ENCODE data around the gene OTX1.

- TF ChIP-seq CTCF (IDR thresholded peaks at IDR 0.05 in 2 of 3, conservative IDR thresholded peaks at IDR 0.05 in 1 of 3; ENCODE audit: control insufficient read depth in 2 of 3, extremely low read depth in 1 of 3, insufficient read depth in 1 of 3, low read depth in 3 of 3, low read length in 3 of 3) (no peak), MAX (IDR thresholded peaks at IDR 0.05; ENCODE audit: low read depth, low read length) (no peak), NR2C2 (IDR thresholded peaks at IDR 0.05; ENCODE audit: borderline replicate concordance, control insufficient read depth, insufficient read length, low read depth) (no peak), RELA (IDR thresholded peaks at IDR 0.05; ENCODE audit: borderline replicate concordance, partially characterized antibody) (no peak), POLR2AphosphoS2 (IDR thresholded peaks at IDR 0.05; ENCODE audit: low read depth, low read length) (no peak), MTA2 (IDR thresholded peaks at IDR 0.05; ENCODE audit: low read depth) (no peak), GATAD2B (conservative IDR thresholded peaks at IDR 0.05; ENCODE audit: low read depth) (no peak), POLR2A (IDR thresholded peaks at IDR 0.05; ENCODE audit: low read depth, low read length) (no peak), MEF2A (IDR thresholded peaks at IDR 0.05; ENCODE audit: insufficient read depth, low read depth, low read length) (no peak)
Measured at GRCh38 chr2:63099032-63099431, 48.4 kb downstream of the OTX1 start.
